Uterus (tissue), 2 donors: ENCODE data around the gene S100A13.

Source experiments
- CTCF ChIP-seq, 4 experiments: fragments of 200-600 bp in 2 of 4; fragments of 450-650 bp in 2 of 4; sonication (generic) in 2 of 4; IDR thresholded peaks; one replicate each; pipeline ENCODE4 v1.5.1; 2016 to 2019; ENCODE audit warnings: antibody characterized with exemption in 4 of 4, mild to moderate bottlenecking in 2 of 4, moderate library complexity in 1 of 4
- POLR2A ChIP-seq, 2 donors: fragments of 450-650 bp; IDR thresholded peaks; one replicate each; pipeline ENCODE4 v1.6.1; 2016; ENCODE audit warnings: antibody characterized with exemption in 2 of 2, mild to moderate bottlenecking in 1 of 2, moderate library complexity in 1 of 2

GRCh38 chr1:153598309-153599172, 28.8 kb downstream of the S100A13 start:
- no peak for TF ChIP-seq POLR2A (IDR thresholded peaks at IDR 0.05)
- TF ChIP-seq CTCF (IDR thresholded peaks at IDR 0.05), result no peak
